Caco-2 (cell line): ENCODE measurements around the gene SHROOM1. TPM values are rescaled to one million over a fixed set of nuclear protein-coding genes. Genes with fewer than 3 reads are reported as not detected.

Experiments used
- BruUV-seq: library from RNA; stranded (reverse); fragments of 400-500 nt; replicated peaks from 2 replicates; lab custom pipeline; 2021; lab: Mats Ljungman, UMichigan
- CTCF ChIA-PET: fragments of 300-600 bp; sonication (Branson Sonifier 250); formaldehyde crosslinking; loops from one replicate; lab custom pipeline; 2022; ENCODE audit warnings: antibody characterized with exemption; lab: Charles Lee
- POLR2A ChIA-PET: fragments of 300-600 bp; sonication (Branson Sonifier 250); formaldehyde crosslinking; loops from one replicate; lab custom pipeline; 2022; ENCODE audit warnings: antibody characterized with exemption; lab: Charles Lee
- DNase-seq, 2 experiments: peaks; one replicate each; pipeline versions ENCODE4 v3.0.0 to v3.0.0-alpha.2; 2020 to 2022
- H3K27me3 ChIP-seq: replicated peaks from 2 replicates; pipeline ENCODE4 v1.6.0; 2011; ENCODE audit warnings: low read length; ENCODE audit not compliant: control insufficient read depth, insufficient read depth
- H3K36me3 ChIP-seq: 2 replicates; pipeline ENCODE4 v1.5.1; 2011; ENCODE audit warnings: low read length; ENCODE audit not compliant: control insufficient read depth, insufficient read depth
- H3K4me1 ChIP-seq: fragments of 250-450 bp; sonication (Bioruptor Pico); 2 replicates; pipeline ENCODE4 v1.5.1; 2020; ENCODE audit warnings: mild to moderate bottlenecking
- H3K4me3 ChIP-seq: 2 replicates; pipeline ENCODE4 v1.5.1; 2011; ENCODE audit warnings: low read depth, mild to moderate bottlenecking, control low read depth, low read length
- H3K9me3 ChIP-seq: fragments of 250-450 bp; sonication (Bioruptor Pico); 2 replicates; pipeline ENCODE4 v1.5.1; 2020; ENCODE audit warnings: mild to moderate bottlenecking, moderate library complexity
- H3K27ac Mint-ChIP-seq: one replicate; pipeline ENCODE4 v1.8.0; 2022; ENCODE audit warnings: mixed read lengths; ENCODE audit not compliant: unreplicated experiment
- H3K27me3 Mint-ChIP-seq: one replicate; pipeline ENCODE4 v1.8.0; 2022; ENCODE audit warnings: mixed read lengths; ENCODE audit not compliant: insufficient read depth, unreplicated experiment
- H3K36me3 Mint-ChIP-seq: one replicate; pipeline ENCODE4 v1.8.0; 2022; ENCODE audit warnings: mild to moderate bottlenecking, mixed read lengths; ENCODE audit not compliant: insufficient read depth, unreplicated experiment
- H3K4me1 Mint-ChIP-seq: one replicate; pipeline ENCODE4 v1.8.0; 2022; ENCODE audit warnings: low read depth, mixed read lengths; ENCODE audit not compliant: unreplicated experiment
- H3K4me3 Mint-ChIP-seq: one replicate; pipeline ENCODE4 v1.8.0; 2022; ENCODE audit warnings: mild to moderate bottlenecking, moderate library complexity, mixed read lengths; ENCODE audit not compliant: unreplicated experiment
- H3K9me3 Mint-ChIP-seq: one replicate; pipeline ENCODE4 v1.8.0; 2022; ENCODE audit warnings: mixed read lengths; ENCODE audit not compliant: unreplicated experiment
- CTCF ChIP-seq, 2 experiments: fragments of 200-600 bp in 1 of 2; IDR thresholded peaks; 1 replicate in 1 of 2; 2 replicates in 1 of 2; pipeline versions ENCODE4 v1.5.1 to v1.8.0; 2011 to 2022; ENCODE audit warnings: antibody characterized with exemption in 1 of 2, control low read depth in 1 of 2, inconsistent platforms in 1 of 2, low read depth in 1 of 2, low read length in 1 of 2, mild to moderate bottlenecking in 1 of 2, moderate library complexity in 1 of 2; ENCODE audit not compliant: insufficient read depth in 1 of 2, severe bottlenecking in 1 of 2, unreplicated experiment in 1 of 2
- intact Hi-C: fragments of 100-400 bp; cut with micrococcal nuclease; formaldehyde crosslinking; loops from one replicate; pipeline ENCODE4 v1.10.0; 2022; ENCODE audit not compliant: unreplicated experiment
- total RNA-seq: library from RNA; stranded (reverse); gene quantifications from 2 replicates; pipeline ENCODE4 v1.2.3, GENCODE V29; 2022

Gene SHROOM1
- total RNA-seq, 1 experiment from 2014 or later: 17.4 TPM

- Histone ChIP-seq H3K4me3 (no peak overlapping the region), H3K9me3 (no peaks in the 10 kb centered on the region), H3K36me3 (peaks cover 10% of the 10 kb centered on the region), H3K27me3 (no peaks in the 10 kb centered on the region), H3K4me1 (peaks cover 40% of the 10 kb centered on the region)
- ChIA-PET CTCF (no interaction called here), POLR2A (no interaction called here)
- Mint-ChIP-seq H3K9me3 (no peaks in the 10 kb centered on the region), H3K36me3 (peaks cover 93% of the 10 kb centered on the region), H3K27me3 (no peaks in the 10 kb centered on the region), H3K4me1 (peaks cover 26% of the 10 kb centered on the region), H3K4me3 (no peak overlapping the region), H3K27ac (no peak overlapping the region)
- intact Hi-C loops: no loop called here
- TF ChIP-seq CTCF (IDR thresholded peaks at IDR 0.05; ENCODE audit: insufficient read depth in 1 of 2, low read depth in 1 of 2, low read length in 1 of 2, severe bottlenecking in 1 of 2, unreplicated experiment in 1 of 2): no peak
- DNase-seq: no peak
- BruUV-seq: no TSS peak
These were observed 40.4 kb upstream of the SHROOM1 start for GRCh38 chr5:132870801-132871200.

- intact Hi-C loops: no loop called here
- H3K4me1 ChIP-seq: peaks cover 39% of the 10 kb centered on the region
- Mint-ChIP-seq H3K9me3 (no peaks in the 10 kb centered on the region), H3K4me1 (peaks cover 21% of the 10 kb centered on the region), H3K27me3 (no peaks in the 10 kb centered on the region), H3K4me3 (no peak overlapping the region), H3K36me3 (peaks cover 78% of the 10 kb centered on the region), H3K27ac (no peak overlapping the region)
- no peak for DNase-seq
- ChIA-PET CTCF (interaction anchor here (0.7 kb wide), 1 partner anchor 22 kb away, joined by 5 read pairs; no protein-coding TSS in a partner anchor), POLR2A (no interaction called here)
- no TSS peak for BruUV-seq
- TF ChIP-seq CTCF (IDR thresholded peaks at IDR 0.05; ENCODE audit: insufficient read depth in 1 of 2, low read depth in 1 of 2, low read length in 1 of 2, severe bottlenecking in 1 of 2, unreplicated experiment in 1 of 2): no peak
- no peaks in the 10 kb centered on the region for H3K9me3 ChIP-seq
- no peak overlapping the region for H3K4me3 ChIP-seq
- H3K36me3 ChIP-seq: peaks cover 7% of the 10 kb centered on the region
- no peaks in the 10 kb centered on the region for H3K27me3 ChIP-seq
These were observed 38.3 kb upstream of the SHROOM1 start for GRCh38 chr5:132868754-132869153.

GRCh38 chr5:132867046-132867451 lies 36.6 kb upstream of the SHROOM1 start:
- H3K4me3 Mint-ChIP-seq: peak overlapping the region; percentile 91
- POLR2A ChIA-PET: interaction anchor here (0.7 to 1.9 kb wide), 5 partner anchors 16 to 173 kb away, joined by 3 to 7 read pairs (median 5); no protein-coding TSS in a partner anchor
- peak overlapping the region; percentile 98 for H3K27ac Mint-ChIP-seq
- CTCF ChIA-PET: interaction anchor here (1.3 to 2.5 kb wide), 6 partner anchors 16 to 112 kb away, joined by 6 to 17 read pairs (median 13); partner anchors contain the start of gene SHROOM1
- Histone ChIP-seq H3K36me3 (peaks cover 5% of the 10 kb centered on the region), H3K4me1 (peaks cover 22% of the 10 kb centered on the region), H3K9me3 (no peaks in the 10 kb centered on the region), H3K4me3 (peak overlapping the region; percentile 73), H3K27me3 (no peaks in the 10 kb centered on the region)
- TSS peak; percentile 70 for BruUV-seq
- H3K9me3 Mint-ChIP-seq: no peaks in the 10 kb centered on the region
- H3K4me1 Mint-ChIP-seq: peaks cover 4% of the 10 kb centered on the region
- peaks cover 61% of the 10 kb centered on the region for H3K36me3 Mint-ChIP-seq
- DNase-seq: no peak
- H3K27me3 Mint-ChIP-seq: no peaks in the 10 kb centered on the region
- intact Hi-C loops: loop anchor here (2.0 kb wide), 2 partner anchors 16 to 28 kb away; no protein-coding TSS in a partner anchor
- TF ChIP-seq CTCF (IDR thresholded peaks at IDR 0.05; ENCODE audit: insufficient read depth in 1 of 2, low read depth in 1 of 2, low read length in 1 of 2, severe bottlenecking in 1 of 2, unreplicated experiment in 1 of 2): no peak
